ENCODE measurements around the gene MCF2L. TPM values are rescaled to one million over a fixed set of nuclear protein-coding genes. Genes with fewer than 3 reads are reported as not detected.

The MCF2L gene
- total and polyA plus RNA-seq, 9 of the 15 experiments (the other 6 are each of a cell fraction or from before 2014, with no cell fraction given), result 0.05 to 0.25 (median 0.18) TPM; not detected in 5

DNA sequence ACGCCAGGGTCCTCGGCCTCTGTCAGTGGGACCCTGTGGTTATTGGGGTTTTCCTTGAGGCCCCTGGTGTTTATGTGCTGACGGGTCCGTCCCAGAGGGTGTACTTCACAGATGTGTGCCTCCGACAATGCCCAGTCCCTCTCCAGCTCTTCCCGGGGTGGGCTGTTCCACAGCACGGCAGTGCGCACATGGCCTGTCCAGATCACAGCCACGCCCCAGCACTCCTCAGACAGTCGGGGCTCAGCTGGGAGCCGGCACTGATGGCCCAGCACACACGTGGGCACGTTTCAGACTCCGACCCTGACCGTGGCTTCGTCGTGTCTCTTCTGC, 119.6 kb downstream of the MCF2L start:
- Histone ChIP-seq H4K20me1 (replicated peaks; ENCODE audit: control insufficient read depth, insufficient read depth, low read length) (peaks cover 9% of the 10 kb centered on the region), H3K36me3 (ENCODE audit: control insufficient read depth, insufficient read depth, low read length) (no peaks in the 10 kb centered on the region), H3K4me3 (no peak overlapping the region), H3K27ac (ENCODE audit: extremely low read depth, low read depth, low read length) (no peak overlapping the region), H3K27me3 (ENCODE audit: control insufficient read depth in 2 of 2, insufficient read depth in 2 of 2, low read length in 2 of 2) (peaks cover 37 to 78% of the 10 kb centered on the region in 2 experiments), H3K9me1 (ENCODE audit: control insufficient read depth, insufficient read depth, low read length) (no peaks in the 10 kb centered on the region), H3K79me2 (ENCODE audit: control insufficient read depth, insufficient read depth, low read length) (no peaks in the 10 kb centered on the region), H3K9ac (ENCODE audit: insufficient read depth in 1 of 2, low read depth in 2 of 2, low read length in 2 of 2) (no peak overlapping the region), H2AFZ (ENCODE audit: low read depth, low read length) (no peak overlapping the region), H3K9me3 (replicated peaks; ENCODE audit: control insufficient read depth, insufficient read depth, low read depth, low read length) (no peaks in the 10 kb centered on the region), H3K4me2 (ENCODE audit: insufficient read depth, low read length) (no peak overlapping the region), H3K4me1 (replicated peaks in 1 of 2; ENCODE audit: control insufficient read depth in 2 of 2, insufficient read depth in 2 of 2, low read length in 2 of 2) (peaks cover 0 to 18% of the 10 kb centered on the region in 2 experiments; a peak in 2 of 5 replicates)
- ChIA-PET POLR2A (no interaction called here), CTCF (ENCODE audit: low intra/inter-chr PET ratio) (no interaction called here)
- ATAC-seq (no peak), DNase-seq (ENCODE audit: extremely low read depth in 1 of 4, low spot score in 3 of 4) (no peak), FAIRE-seq (no peak)
- BruUV-seq (replicated peaks), result no TSS peak
- in situ Hi-C loops (cut with MboI) (no loop called here), intact Hi-C loops (cut with micrococcal nuclease) (no loop called here)
- no peak for TF ChIP-seq SMAD4 (CRISPR knock-in tag; conservative IDR thresholded peaks at IDR 0.05)
- TF ChIP-seq NRF1 (conservative IDR thresholded peaks at IDR 0.05 in 1 of 2, IDR thresholded peaks at IDR 0.05 in 1 of 2), result 0 out of 4 replicates have a peak, but pooled peaks of 1 of the 2 experiments have one; percentile 1
- WGBS (ENCODE audit: insufficient coverage, low coverage, missing lambda C conversion rate), result 6% methylated on average over 7 of the region's 17 CpGs

DNA sequence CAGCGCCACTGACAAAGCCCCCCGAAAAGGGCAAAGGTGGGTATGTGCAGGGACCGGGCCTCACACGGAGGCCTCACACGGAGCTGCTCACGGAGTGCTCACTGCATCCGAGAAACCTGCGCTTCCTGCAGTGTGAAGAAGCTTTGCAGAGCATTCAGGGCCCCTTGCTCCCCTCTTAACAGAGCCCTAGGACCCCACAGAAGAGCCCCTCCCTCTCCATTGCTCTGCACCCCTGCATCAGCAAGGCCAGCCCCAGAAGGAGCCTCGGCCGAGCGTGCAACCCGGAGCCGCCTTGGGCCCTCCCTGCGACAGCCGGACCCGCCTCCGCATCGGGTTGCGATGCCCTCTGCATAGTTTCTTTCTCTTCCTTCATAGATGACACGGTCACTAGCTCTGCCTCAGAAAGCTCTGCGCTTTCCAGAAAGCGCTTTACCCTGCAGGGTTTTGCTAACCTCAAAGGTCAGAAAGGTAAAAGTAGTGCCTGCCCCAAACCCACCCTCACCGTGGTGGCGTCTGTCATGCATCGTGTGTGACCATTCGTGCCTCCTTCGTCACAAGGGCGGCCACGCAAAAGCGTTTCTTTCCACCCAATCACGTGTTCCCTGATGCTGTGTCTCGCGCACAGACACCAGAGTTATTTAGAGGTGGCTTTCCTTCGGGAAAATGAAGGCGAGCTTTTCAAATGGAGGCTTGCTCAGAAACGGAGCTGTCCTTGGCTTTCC, 120.8 kb downstream of the MCF2L start:
- no peak for DNase-seq (ENCODE audit: extremely low read depth in 1 of 4, low spot score in 3 of 4)
- no peak for FAIRE-seq
- Histone ChIP-seq H3K27ac (ENCODE audit: extremely low read depth, low read depth, low read length) (no peak overlapping the region), H3K36me3 (ENCODE audit: control insufficient read depth, insufficient read depth, low read length) (no peaks in the 10 kb centered on the region), H3K27me3 (ENCODE audit: control insufficient read depth in 2 of 2, insufficient read depth in 2 of 2, low read length in 2 of 2) (peaks cover 42 to 84% of the 10 kb centered on the region in 2 experiments), H3K4me1 (replicated peaks in 1 of 2; ENCODE audit: control insufficient read depth in 2 of 2, insufficient read depth in 2 of 2, low read length in 2 of 2) (peaks cover 0 to 18% of the 10 kb centered on the region in 2 experiments; a peak in 2 of 5 replicates), H3K9me1 (ENCODE audit: control insufficient read depth, insufficient read depth, low read length) (no peaks in the 10 kb centered on the region), H2AFZ (ENCODE audit: low read depth, low read length) (no peak overlapping the region), H3K9me3 (replicated peaks; ENCODE audit: control insufficient read depth, insufficient read depth, low read depth, low read length) (no peaks in the 10 kb centered on the region), H3K4me2 (ENCODE audit: insufficient read depth, low read length) (no peak overlapping the region), H3K79me2 (ENCODE audit: control insufficient read depth, insufficient read depth, low read length) (no peaks in the 10 kb centered on the region), H4K20me1 (replicated peaks; ENCODE audit: control insufficient read depth, insufficient read depth, low read length) (peaks cover 9% of the 10 kb centered on the region), H3K4me3 (no peak overlapping the region), H3K9ac (ENCODE audit: insufficient read depth in 1 of 2, low read depth in 2 of 2, low read length in 2 of 2) (no peak overlapping the region)
- CTCF ChIA-PET (ENCODE audit: low intra/inter-chr PET ratio), result interaction anchor here (1.0 kb wide), 1 partner anchor 283 kb away, joined by 3 read pairs; no protein-coding TSS in a partner anchor
- in situ Hi-C loops (cut with MboI) (no loop called here), intact Hi-C loops (cut with micrococcal nuclease) (no loop called here)
- WGBS (ENCODE audit: insufficient coverage, low coverage, missing lambda C conversion rate), result 7% methylated on average over 17 of the region's 36 CpGs
- peak; percentile 35; the same call in 2 of the 3 replicates for ATAC-seq
- BruUV-seq (replicated peaks), result no TSS peak
- POLR2A ChIA-PET, result interaction anchor here (0.8 to 1.1 kb wide), 2 partner anchors 9 to 119 kb away, joined by 3 to 4 read pairs; partner anchors contain the start of gene PCID2
- TF ChIP-seq ZNF609 (CRISPR knock-in tag; IDR thresholded peaks at IDR 0.05; ENCODE audit: borderline replicate concordance) (no peak), TBP (optimal IDR thresholded peaks at IDR 0.05; ENCODE audit: low read depth, low read length) (peak; percentile 32)

All from K562 (cell line).